Parathyroid adenoma (tissue), 2 donors: ENCODE results near the gene CFAP61.

Experiments
- H2AFZ ChIP-seq: fragments of 300-600 bp; sonication (generic); one replicate; pipeline ENCODE4 v1.7.0; 2017; ENCODE audit warnings: antibody characterized with exemption, mild to moderate bottlenecking
- H3K27ac ChIP-seq: fragments of 300-600 bp; sonication (generic); one replicate; pipeline ENCODE4 v1.7.0; 2017
- H3K27me3 ChIP-seq: fragments of 300-600 bp; sonication (generic); one replicate; pipeline ENCODE4 v1.7.0; 2017; ENCODE audit warnings: low read length; ENCODE audit not compliant: control insufficient read depth, insufficient read depth
- H3K36me3 ChIP-seq: fragments of 300-600 bp; sonication (generic); one replicate; pipeline ENCODE4 v1.7.0; 2017; ENCODE audit warnings: low read length; ENCODE audit not compliant: control insufficient read depth, insufficient read depth
- H3K4me1 ChIP-seq: fragments of 300-600 bp; sonication (generic); one replicate; pipeline ENCODE4 v1.7.0; 2017; ENCODE audit warnings: control low read depth
- H3K4me2 ChIP-seq: fragments of 300-600 bp; sonication (generic); one replicate; pipeline ENCODE4 v1.7.0; 2017; ENCODE audit warnings: low read length
- H3K4me3 ChIP-seq: fragments of 300-600 bp; sonication (generic); one replicate; pipeline ENCODE4 v1.7.0; 2017; ENCODE audit warnings: low read depth, low read length
- H3K79me2 ChIP-seq: fragments of 300-600 bp; sonication (generic); one replicate; pipeline ENCODE4 v1.7.0; 2017; ENCODE audit warnings: control low read depth
- H3K9ac ChIP-seq: fragments of 300-600 bp; sonication (generic); one replicate; pipeline ENCODE4 v1.7.0; 2017; ENCODE audit warnings: mild to moderate bottlenecking
- H3K9me3 ChIP-seq: fragments of 300-600 bp; sonication (generic); one replicate; pipeline ENCODE4 v1.7.0; 2017; ENCODE audit warnings: low read length; ENCODE audit not compliant: control insufficient read depth
- CTCF ChIP-seq: fragments of 300-600 bp; sonication (generic); IDR thresholded peaks from one replicate; pipeline ENCODE4 v1.7.0; 2017; ENCODE audit warnings: antibody characterized with exemption, mild to moderate bottlenecking
- donor health status: primary hyperparathyroidism.

The CFAP61 gene

GRCh38 chr20:20130399-20130798 is 78.1 kb downstream of the CFAP61 start:
- Histone ChIP-seq H3K4me3 (no peak overlapping the region), H3K4me1 (no peaks in the 10 kb centered on the region)
- no peak for TF ChIP-seq CTCF

GRCh38 chr20:20134941-20135575 is 82.7 kb downstream of the CFAP61 start:
- Histone ChIP-seq H3K27ac (no peak overlapping the region), H3K9me3 (no peaks in the 10 kb centered on the region), H3K79me2 (no peaks in the 10 kb centered on the region), H3K4me3 (no peak overlapping the region), H3K4me2 (no peak overlapping the region), H3K4me1 (no peaks in the 10 kb centered on the region), H3K27me3 (no peaks in the 10 kb centered on the region), H3K36me3 (no peaks in the 10 kb centered on the region), H2AFZ (no peak overlapping the region), H3K9ac (no peak overlapping the region)
- TF ChIP-seq CTCF: no peak

More at GRCh38 chr20:20130399-20130798, 78.1 kb downstream of the CFAP61 start:
- H3K36me3 ChIP-seq: no peaks in the 10 kb centered on the region
- no peak overlapping the region for H3K27ac ChIP-seq
- H3K9ac ChIP-seq: no peak overlapping the region
- H3K27me3 ChIP-seq: no peaks in the 10 kb centered on the region
- peaks cover 2% of the 10 kb centered on the region for H3K9me3 ChIP-seq
- H3K4me2 ChIP-seq: no peak overlapping the region
- H3K79me2 ChIP-seq: no peaks in the 10 kb centered on the region
- H2AFZ ChIP-seq: no peak overlapping the region

GRCh38 chr20:20136313-20136712 is 84.0 kb downstream of the CFAP61 start:
- Histone ChIP-seq H2AFZ (no peak overlapping the region), H3K27me3 (no peaks in the 10 kb centered on the region), H3K9ac (no peak overlapping the region), H3K36me3 (no peaks in the 10 kb centered on the region), H3K79me2 (no peaks in the 10 kb centered on the region), H3K9me3 (no peaks in the 10 kb centered on the region), H3K4me3 (no peak overlapping the region), H3K4me2 (no peak overlapping the region), H3K4me1 (no peaks in the 10 kb centered on the region), H3K27ac (no peak overlapping the region)
- no peak for TF ChIP-seq CTCF

- H3K4me2 ChIP-seq: no peak overlapping the region
- H3K9me3 ChIP-seq: no peaks in the 10 kb centered on the region
- H3K9ac ChIP-seq: no peak overlapping the region
- H3K36me3 ChIP-seq: no peaks in the 10 kb centered on the region
- no peaks in the 10 kb centered on the region for H3K27me3 ChIP-seq
- H3K4me1 ChIP-seq: no peaks in the 10 kb centered on the region
- H2AFZ ChIP-seq: no peak overlapping the region
- no peak overlapping the region for H3K4me3 ChIP-seq
- no peak overlapping the region for H3K27ac ChIP-seq
- TF ChIP-seq CTCF: no peak
- no peaks in the 10 kb centered on the region for H3K79me2 ChIP-seq
Observed at GRCh38 chr20:20137851-20138250, 85.5 kb downstream of the CFAP61 start.
